SKM-1 treated with dmso at 0.1 percent for 144 hours (cell line): ENCODE measurements around the gene ATAD2B.
"Not testable (repeated sequence)": the region's sequence is repeated elsewhere in the genome, so short reads cannot be mapped to it uniquely, and the experiment has no call there.

ENCODE experiments used
- DNase-seq: peaks from one replicate; lab custom pipeline; 2025; ENCODE audit not compliant: unreplicated experiment; lab: John Stamatoyannopoulos, UW

The ATAD2B gene

DNA sequence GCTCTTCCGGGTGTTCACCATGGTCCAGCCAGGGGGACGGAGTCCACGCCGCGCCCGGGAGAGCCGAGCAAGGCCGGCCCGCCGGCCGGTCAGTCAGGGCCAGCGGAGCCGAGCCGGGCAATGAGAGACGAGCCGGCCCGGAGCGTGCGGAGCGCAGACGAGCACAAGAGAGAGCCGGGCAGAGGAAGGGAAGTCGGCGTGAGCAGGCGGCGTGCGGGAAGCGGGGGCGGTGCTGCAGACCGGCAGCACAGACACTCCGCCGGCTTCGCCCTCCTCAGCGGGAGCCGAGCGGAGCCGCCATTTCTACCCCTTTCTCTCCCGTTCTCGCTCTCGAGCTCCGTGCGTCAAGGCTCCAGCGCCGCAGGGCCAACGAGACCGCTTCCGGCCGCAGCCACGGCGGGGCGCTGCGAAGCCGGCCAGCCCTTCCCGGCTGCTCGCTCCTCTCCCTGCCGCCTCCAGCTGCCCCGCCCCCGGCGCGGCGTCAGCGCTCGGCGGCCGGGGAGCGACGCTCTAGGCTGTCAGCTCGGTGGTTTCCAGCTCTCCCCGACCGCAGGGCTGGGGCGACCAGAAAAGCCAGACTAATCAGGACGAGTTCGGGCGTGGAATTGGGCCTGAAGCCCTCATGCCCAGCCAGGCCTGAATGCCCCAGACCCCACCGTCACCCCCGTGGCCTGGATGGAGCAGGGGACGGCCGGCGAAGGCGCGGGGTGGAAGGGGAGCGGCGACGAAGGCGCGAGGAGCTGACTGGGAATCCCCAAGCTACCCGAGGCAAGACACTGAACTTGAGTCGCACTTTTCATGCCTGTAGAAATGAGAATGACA is at the start of gene ATAD2B:
Gene ATAD2B (minus strand): TSS at position 374 of the 822 bp plus-strand sequence. CDS start 353 bp downstream, at position 21.
- peak; percentile 94 for DNase-seq

DNA sequence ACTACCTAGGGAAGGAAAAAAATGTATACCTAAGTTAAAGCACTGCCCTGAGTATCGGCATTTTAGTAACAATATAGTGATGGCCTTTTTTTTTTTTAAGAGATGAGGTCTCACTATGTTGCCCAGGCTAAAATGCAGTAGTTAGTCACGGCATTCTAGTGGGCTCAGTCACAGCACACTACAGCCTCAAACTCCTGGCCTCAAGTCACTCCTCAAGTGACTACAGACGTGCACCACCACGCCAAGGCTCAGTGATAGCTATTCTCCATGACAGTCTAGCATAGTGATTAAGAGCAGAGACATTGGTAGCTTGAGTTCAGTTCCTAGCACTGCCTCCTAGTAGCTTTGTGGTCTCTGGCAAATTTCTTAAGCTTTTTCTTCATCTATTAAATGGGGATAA is 40.9 kb upstream of the ATAD2B start:
- DNase-seq: no peak

DNA sequence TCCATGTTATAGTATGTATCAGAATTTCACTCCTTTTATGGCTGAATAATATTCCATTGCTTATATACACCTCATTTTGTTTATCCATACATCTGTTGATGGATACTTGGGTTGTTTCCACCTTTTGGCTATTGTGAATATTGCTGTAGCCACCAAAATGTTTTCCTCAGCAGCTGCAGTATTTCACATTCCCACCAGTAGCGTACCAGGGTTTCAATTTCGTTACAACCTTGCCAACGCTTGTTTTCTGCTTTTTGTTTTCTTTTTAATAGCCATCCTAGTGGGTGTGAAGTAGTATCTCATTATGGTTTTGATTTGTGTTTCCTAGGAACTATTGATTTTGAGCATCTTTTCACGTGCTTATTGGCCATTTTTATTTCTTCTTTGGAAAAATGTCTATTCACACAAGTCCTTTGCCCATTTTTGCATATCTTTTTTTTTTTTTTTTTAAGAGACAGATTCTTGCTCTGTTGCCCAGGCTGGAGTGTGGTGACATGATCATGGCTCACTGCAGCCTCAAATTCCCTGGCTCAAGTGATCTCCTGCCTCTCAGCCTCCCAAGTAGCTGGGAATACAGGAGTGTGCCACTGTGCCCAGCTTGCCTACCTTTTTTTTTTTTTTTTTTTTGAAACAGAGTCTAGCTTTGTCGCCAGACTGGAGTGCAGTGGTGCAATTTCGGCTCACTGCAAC is 27.5 kb upstream of the ATAD2B start:
- DNase-seq: no peak

DNA sequence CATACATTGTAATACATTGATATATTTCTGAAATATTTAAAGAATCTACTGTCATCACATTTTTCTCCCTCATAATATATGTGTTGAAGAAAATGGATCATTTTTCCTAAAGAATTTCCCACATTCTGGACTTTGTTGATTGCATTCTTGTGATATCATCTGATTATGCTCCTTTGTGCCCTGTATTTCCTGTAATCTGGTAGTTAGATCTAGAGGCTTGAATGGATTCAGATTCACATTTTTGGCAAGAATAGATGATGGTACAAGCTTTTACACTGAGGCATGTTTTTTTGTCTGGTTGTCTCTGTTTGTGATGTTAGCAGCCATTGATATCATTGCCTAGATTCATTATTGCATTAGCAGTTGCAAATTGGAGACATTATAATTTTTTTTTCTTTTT is 26.7 kb upstream of the ATAD2B start:
- no peak for DNase-seq

DNA sequence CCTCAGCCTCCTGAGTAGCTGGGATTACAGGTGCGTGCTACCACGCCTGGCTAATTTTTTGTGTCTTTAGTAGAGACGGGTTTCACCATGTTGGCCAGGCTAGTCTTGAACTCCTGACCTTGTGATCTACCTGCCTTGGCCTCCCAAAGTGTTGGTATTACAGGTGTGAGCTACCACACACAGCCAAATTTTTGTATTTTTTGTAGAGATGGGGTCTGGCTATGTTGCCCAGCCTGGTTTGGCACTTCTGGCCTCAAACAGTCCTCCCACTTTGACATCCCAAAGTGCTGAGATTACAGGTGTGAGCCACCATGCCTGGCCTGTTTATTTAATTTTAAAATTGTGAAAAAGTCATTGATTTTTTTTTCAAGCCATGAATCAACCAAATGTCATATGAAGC is 25.6 kb upstream of the ATAD2B start:
- DNase-seq: not testable (repeated sequence)

DNA sequence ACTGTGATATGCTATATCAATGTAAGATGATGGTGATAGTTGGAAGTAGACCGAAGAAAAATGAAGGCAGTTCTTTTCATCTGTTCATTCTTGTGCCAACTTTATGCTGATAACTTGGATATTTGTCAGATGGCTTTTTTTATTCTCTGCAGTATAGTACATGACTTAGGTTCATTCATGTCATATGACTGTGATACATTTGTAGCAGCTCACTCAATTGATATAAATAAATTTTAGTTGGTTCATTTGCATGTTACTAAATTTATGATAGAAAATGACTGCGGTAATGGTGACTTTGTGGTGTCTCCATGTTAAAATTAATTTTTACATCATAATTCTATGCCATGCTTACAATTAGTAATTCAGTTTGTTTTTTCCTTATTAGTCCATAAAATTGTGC is 20.4 kb upstream of the ATAD2B start:
- DNase-seq: no peak

DNA sequence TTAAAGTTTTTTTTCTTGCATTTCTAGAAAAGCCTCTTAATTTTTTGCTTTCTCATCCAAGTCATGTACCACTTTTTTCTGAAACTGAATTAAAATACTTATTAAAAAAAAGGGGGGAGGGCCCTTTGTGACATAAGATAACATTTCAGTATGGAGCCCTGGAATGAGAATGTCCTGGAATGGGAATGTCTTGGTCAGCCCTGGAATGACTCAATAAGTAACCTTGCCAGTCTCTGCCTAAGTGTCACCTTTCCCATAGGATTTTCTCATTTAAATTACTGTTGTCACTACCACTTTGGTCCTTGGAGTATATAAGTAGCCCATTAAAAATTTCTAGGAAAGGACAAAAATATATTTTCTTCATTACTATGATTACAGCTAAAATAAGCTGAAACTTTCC is 18.1 kb upstream of the ATAD2B start:
- DNase-seq: no peak

DNA sequence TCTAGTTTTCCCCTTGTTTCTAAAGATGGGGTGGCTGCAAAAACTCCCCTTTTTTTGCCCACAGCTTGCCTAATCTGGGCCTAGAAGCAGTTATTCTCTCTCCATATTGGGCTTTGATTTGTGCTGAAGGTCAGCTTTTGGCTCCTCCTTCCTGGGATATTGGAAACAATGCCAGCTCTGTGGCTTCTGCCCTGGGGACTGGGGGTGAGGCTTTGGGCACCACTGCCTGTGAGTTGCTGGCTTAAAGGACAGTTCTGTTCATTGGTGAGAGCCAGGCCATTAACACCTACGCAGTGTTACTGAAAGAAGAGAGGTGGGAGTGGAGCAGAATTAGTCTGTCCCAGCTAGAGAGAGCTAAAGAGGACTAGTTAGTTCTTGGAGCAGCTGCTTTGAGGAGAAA is 17.6 kb upstream of the ATAD2B start:
- DNase-seq: no peak

DNA sequence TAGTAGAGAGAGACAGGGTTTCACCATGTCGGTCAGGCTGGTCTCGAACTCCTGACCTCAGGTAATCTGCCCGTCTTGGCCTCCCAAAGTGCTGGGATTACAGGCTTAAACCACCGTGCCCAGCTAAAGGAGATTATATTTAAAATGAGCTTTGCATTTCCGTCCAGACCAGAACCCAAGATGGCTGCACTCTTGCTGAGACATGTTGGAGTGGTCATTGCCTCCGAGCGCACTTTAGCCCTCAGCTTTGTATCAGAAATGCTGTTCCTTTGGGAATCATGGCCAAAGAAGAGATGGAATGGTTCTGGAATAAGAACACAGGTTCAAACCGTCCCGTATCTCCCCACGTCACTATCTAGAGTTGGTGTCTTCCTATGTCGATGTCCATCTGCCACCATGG is 16.7 kb upstream of the ATAD2B start:
- no peak for DNase-seq

DNA sequence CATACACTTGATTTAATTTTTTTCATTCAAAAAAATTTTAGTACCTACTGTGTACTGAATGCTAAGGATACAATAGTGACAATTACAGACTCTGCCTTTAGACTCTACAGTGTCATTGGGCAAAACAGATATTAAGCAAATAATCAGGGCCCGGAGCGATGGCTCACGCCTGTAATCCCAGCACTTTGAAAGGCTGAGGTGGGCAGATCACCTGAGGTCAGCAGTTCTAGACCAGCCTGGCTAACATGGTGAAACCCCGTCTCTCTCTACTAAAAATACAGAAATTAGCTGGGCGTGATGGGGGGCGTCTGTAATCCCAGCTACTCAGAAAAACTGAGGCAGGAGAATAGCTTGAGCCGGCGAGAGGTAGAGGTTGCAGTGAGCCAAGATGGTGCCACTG is 14.7 kb upstream of the ATAD2B start:
- no peak for DNase-seq

DNA sequence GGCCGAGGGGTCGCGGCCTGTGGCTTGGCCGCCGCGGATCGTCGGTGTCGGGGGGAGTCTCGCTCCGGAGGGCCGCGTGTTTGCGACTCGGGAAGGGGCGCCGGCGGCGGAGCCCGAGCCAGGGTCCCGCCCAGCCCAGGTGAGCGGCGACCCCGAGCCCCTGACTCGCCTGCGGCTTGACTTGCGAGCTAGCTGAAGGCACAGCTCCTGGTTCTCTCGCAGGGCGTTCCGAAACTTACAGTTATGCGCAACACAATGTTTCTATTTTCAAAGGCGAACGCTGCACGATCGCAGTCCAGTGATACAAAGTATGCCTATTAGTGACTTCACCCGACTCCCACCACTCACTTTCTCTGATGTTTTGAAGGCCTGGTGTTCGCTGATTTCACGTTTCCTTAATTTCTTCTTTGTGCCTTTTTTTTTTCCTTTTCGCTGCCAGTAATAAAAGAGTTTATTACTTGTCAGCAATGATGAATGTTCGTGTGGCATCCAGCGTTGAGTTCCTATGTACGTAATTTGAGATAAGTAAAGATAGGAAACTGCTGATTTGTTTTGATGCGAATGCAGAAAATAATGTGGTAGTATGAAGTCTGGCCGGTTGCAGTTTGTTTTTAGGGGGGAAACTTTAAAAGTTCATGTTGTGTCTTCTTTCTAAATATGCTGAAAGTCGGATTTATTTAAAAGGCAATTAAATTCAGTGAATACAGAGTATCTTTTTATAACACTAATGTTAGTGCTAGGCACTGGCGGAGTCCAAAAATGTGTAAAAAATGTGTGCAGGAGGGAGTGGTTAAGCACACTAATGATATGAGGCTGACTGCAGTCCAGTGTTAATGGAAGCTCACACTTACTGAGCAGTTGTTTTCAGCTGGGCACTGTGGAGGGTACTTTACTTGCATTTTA is 14.0 kb upstream of the ATAD2B start:
- no peak for DNase-seq

DNA sequence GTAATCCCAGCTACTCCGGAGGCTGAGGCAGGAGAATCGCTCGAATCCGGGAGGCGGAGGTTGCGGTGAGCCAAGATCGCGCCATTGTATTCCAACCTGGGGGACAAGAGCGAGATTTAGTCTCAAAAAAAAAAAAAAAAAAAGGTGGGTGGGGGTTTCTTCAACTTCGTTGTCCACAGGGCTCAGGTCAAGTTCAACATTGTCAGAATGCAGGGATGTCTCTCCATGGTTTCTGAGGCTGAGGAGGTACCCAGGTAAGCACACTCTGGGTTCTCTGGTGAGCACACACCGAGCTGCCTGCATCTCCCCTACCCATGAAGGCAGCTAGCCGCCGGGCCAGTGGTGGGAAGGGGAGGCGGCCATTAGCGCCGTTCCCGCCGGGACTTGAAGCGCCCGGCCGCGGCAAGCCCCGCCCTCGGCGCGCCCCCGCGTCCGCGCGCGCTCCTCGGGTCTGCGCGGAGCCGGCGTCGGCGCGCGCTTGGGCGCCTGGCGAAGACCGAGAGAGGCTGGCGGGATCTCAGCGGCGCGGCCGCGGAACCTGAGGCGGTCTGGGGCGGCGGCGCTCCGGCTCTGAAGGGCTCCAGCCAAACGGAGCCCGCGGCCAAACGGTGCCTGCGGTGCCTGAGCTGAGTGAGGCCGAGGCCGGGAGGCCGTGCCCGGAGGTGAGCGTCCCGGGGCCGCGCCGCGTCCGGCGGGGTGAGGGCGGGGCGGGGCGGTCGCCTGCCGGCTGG is 13.2 kb upstream of the ATAD2B start, which contains the start of gene UBXN2A:
Gene UBXN2A (plus strand): TSS at position 477 of the 731 bp plus-strand sequence. CDS start 17,852 bp downstream, outside the sequence.
- DNase-seq: peak; percentile 63

DNA sequence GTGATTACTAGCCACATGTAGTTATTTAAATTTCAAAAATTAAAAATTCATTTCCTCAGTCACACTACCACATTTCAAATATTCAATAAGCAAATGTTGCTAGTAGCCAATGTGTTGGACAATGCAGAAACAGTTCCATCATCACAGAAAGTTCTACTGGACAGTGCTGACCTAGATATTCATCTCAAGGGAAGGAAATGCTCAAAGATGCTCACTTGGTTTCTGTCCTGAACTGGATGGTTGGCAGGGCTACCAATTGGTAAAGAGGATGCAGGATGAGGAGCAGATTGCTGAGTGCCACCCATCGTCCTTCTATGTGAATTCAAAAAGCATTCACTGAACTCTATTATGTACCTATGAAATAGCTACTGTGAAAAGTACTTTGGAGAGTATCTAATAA is 7.3 kb upstream of the ATAD2B start:
- no peak for DNase-seq

DNA sequence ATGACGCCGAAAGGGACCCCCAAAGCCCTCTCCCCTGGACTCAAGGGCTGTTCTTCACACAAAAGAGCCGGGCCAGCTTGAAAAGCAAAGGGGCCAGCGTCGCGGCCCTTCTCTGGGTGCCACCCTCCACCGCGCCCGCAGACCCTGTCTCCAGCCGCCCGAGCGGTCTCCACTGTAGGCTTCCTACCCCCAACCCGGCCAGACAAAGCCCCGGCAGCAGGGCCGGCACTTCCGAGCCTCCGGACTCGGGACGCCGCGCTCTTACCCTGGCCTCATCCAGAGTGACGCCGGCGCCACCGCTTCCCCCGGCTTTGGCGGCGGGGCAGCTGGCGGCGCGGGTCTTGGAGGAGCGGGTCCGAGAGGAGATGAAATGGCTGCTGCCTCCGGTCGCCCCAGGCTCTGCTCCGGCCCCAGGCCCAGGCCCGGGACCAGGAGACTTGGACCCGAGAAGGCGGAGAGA is 603 bp downstream of the ATAD2B start:
- DNase-seq: no peak

DNA sequence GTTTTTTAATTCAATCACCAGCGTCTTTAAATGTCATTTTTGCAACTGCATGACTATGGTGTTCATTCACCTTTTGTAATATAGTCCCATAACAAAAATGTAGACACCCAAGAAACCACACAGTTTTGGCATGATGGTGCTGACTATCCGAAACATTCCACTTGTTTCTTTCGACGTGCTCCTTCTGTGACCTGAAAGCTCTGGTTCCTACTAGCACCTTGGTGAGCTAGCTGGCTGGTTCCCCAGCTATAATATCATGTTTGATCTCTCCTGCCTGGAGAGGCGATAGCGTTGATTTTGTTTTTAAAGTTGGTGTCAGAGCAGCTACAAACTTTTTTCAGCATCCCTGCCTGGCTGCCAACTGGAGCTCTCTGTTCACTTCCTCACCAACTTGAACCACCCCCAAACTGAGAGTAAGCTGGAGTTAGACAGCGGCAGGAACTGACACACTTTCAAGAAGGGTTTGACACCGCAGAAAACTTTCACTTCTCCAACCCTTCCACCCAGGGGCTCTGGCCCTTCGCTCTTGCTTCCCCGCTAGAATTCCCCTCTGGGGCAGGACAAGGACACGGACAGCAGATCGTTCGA is 1.1 kb downstream of the ATAD2B start:
- DNase-seq: peak; percentile 93

DNA sequence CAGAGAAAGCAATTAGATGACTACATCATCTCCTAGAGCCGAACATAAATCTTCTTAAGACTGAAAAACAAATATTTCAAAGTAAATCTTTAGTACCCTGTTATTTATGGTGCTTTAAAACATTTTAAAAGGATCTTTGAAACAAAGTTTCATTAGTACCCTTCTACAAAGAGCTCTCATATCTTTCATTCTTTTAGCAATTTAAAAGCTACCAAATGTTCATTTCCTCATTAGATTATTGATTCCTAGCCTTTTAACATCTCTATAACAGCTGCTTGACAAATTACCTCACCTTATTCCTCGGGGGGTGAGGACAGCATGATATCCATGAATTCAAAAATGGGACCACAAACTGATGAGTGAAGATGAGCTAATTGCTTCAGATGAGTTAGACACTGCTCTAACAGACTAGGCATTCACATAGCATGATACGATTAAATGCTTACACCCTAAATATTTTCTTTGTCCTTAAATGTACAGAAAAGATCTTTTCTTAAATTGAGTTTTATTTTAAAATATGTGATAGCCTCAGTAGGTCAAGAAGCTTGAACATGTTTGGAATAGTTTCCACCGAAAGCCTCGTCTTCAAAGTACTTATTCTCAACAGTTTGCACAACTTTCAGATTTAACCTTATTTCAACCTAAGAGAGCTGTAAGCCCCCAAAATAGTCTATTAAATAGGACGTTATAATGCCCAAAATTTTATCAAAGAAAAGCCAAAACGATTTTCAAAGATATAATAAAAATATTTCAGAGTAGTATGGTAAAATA is 2.1 kb downstream of the ATAD2B start:
- DNase-seq: no peak

DNA sequence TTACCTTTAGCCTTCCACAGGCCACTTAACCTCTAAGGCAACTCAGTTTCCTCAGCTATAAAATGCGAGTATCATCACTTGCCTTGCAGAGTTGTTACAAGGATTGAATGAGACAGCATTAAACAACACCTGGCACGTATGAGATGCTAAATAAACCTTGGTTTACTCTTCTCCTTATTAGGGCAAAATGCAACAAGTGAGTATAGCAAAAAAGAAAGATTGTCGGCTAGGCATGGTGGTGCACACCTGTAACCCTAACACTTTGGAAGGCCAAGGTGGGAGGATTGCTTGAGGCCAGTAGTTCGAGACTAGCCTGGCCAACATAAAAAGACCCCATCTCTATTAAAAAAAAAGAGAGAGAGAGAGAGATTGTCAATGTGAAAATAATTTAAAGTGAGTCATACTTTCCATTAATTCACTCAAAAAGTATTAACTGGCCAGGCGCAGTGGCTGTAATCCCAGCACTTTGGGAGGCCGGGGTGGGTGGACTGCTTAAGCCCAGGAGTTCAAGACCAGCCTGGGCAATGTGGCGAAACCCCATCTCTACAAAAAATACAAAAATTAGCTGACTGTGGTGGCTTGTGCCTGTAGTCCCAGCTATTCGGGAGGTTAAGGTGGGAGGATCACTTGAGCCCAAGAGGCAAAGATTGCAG is 8.0 kb downstream of the ATAD2B start:
- DNase-seq: no peak

DNA sequence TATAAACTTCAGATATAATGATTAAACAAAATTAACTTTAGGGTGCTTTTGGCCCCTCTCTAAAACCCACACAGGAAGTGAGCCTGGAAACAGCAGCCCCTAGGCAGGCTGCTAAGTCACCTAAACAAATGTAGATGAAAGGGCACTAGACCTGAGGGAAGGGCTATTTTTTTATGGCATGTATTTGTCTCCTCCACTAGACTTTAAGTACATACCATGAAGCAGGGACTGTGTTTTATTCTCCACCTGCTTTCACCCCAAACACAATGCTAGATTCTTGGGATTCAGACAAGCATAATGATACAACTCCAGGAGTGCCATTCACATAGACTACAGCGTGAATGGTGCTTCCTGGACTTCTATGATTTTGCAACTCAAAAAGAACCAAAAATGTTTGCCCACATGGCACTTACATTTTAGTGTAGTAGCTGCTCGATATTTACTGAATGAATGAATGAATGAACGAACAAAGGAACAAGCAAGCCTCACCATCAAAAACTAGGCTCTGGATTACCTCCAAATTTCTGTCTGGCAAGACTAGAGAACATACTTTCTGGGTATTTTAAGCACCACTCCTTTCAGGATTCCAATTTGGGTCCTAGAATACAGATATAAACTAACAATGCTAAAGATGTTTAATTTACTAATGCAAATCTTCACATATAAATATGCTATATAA is 10.1 kb downstream of the ATAD2B start:
- no peak for DNase-seq
